WTC11 (cell line): ENCODE data around the gene FGFR4. TPM values are rescaled to one million over a fixed set of nuclear protein-coding genes. Genes with fewer than 3 reads are reported as not detected.

Experiments
- ATAC-seq: fragments of 200-7000 bp; cut with Tn5 transposase; 2 replicates; pipeline ENCODE4 v1.10.0; 2021; ENCODE audit warnings: mild to moderate bottlenecking, moderate library complexity
- CTCF ChIA-PET: fragments of 300-600 bp; sonication (Branson Sonifier 250); formaldehyde crosslinking; loops from one replicate; lab custom pipeline; 2021; ENCODE audit warnings: antibody characterized with exemption; lab: Charles Lee
- POLR2A ChIA-PET: fragments of 350-600 bp; sonication (Branson Sonifier 250); formaldehyde crosslinking; loops from one replicate; lab custom pipeline; 2021; ENCODE audit warnings: antibody characterized with exemption; lab: Charles Lee
- DNase-seq: peaks from one replicate; pipeline ENCODE4 v3.0.0; 2021; ENCODE audit warnings: low spot score
- H3K27ac Mint-ChIP-seq: 2 replicates; pipeline ENCODE4 v1.8.0; 2021; ENCODE audit warnings: mixed read lengths
- H3K27me3 Mint-ChIP-seq: 2 replicates; pipeline ENCODE4 v1.8.0; 2021; ENCODE audit warnings: low read depth, mild to moderate bottlenecking, moderate library complexity, mixed read lengths
- H3K36me3 Mint-ChIP-seq: 2 replicates; pipeline ENCODE4 v1.8.0; 2021; ENCODE audit warnings: mixed read lengths
- H3K4me1 Mint-ChIP-seq: 2 replicates; pipeline ENCODE4 v1.8.0; 2022; ENCODE audit warnings: mixed read lengths
- H3K4me3 Mint-ChIP-seq: 2 replicates; pipeline ENCODE4 v1.8.0; 2021; ENCODE audit warnings: mild to moderate bottlenecking, moderate library complexity, mixed read lengths
- H3K9me3 Mint-ChIP-seq: 2 replicates; pipeline ENCODE4 v1.8.0; 2021; ENCODE audit warnings: mixed read lengths
- ATF1 ChIP-seq: sonication (generic); formaldehyde crosslinking; IDR thresholded peaks from 2 replicates; pipeline ENCODE4 v1.8.1; 2023; ENCODE audit warnings: mild to moderate bottlenecking, moderate library complexity, missing genetic modification reagents
- ELF4 ChIP-seq: sonication (generic); formaldehyde crosslinking; IDR thresholded peaks from 2 replicates; pipeline ENCODE4 v1.8.1; 2022; ENCODE audit warnings: low read depth, mild to moderate bottlenecking, moderate library complexity, missing genetic modification reagents
- EMX1 ChIP-seq: fragments of 250-450 bp; sonication (Bioruptor Pico); IDR thresholded peaks from 2 replicates; pipeline ENCODE4 v1.8.0; 2021; ENCODE audit warnings: mild to moderate bottlenecking
- ESRRA ChIP-seq: sonication (generic); formaldehyde crosslinking; IDR thresholded peaks from 2 replicates; pipeline ENCODE4 v1.8.1; 2022; ENCODE audit warnings: mild to moderate bottlenecking, missing genetic modification reagents, borderline replicate concordance
- FOXP1 ChIP-seq: sonication (generic); formaldehyde crosslinking; IDR thresholded peaks from 2 replicates; pipeline ENCODE4 v1.8.0; 2022; ENCODE audit warnings: missing genetic modification reagents, mild to moderate bottlenecking, moderate library complexity, borderline replicate concordance
- IRF2 ChIP-seq: sonication (generic); formaldehyde crosslinking; IDR thresholded peaks from 2 replicates; pipeline ENCODE4 v1.8.0; 2022; ENCODE audit warnings: low read depth, missing genetic modification reagents, borderline replicate concordance
- KAT7 ChIP-seq: sonication (generic); formaldehyde crosslinking; IDR thresholded peaks from 2 replicates; pipeline ENCODE4 v1.8.1; 2023; ENCODE audit warnings: missing genetic modification reagents, mild to moderate bottlenecking, borderline replicate concordance
- MXD4 ChIP-seq: fragments of 250-450 bp; sonication (Bioruptor Pico); IDR thresholded peaks from 2 replicates; pipeline ENCODE4 v1.8.0; 2021; ENCODE audit warnings: mild to moderate bottlenecking, moderate library complexity, borderline replicate concordance
- NFE2L1 ChIP-seq: sonication (generic); formaldehyde crosslinking; IDR thresholded peaks from 2 replicates; pipeline ENCODE4 v1.8.1; 2023; ENCODE audit warnings: missing genetic modification reagents
- NR3C1 ChIP-seq: sonication (generic); formaldehyde crosslinking; conservative IDR thresholded peaks from 2 replicates; pipeline ENCODE4 v1.8.1; 2023; ENCODE audit warnings: low read depth, mild to moderate bottlenecking, missing genetic modification reagents
- SMAD3 ChIP-seq: sonication (generic); formaldehyde crosslinking; IDR thresholded peaks from 2 replicates; pipeline ENCODE4 v1.8.0; 2022; ENCODE audit warnings: missing genetic modification reagents, mild to moderate bottlenecking, borderline replicate concordance
- TCF7 ChIP-seq: sonication (generic); formaldehyde crosslinking; IDR thresholded peaks from 2 replicates; pipeline ENCODE4 v1.8.0; 2022; ENCODE audit warnings: mild to moderate bottlenecking, low read depth, missing genetic modification reagents, moderate library complexity
- ZNF396 ChIP-seq: fragments of 250-450 bp; sonication (Bioruptor Pico); IDR thresholded peaks from 2 replicates; pipeline ENCODE4 v1.8.0; 2021; ENCODE audit warnings: mild to moderate bottlenecking, moderate library complexity, borderline replicate concordance
- ZNF423 ChIP-seq: fragments of 250-450 bp; sonication (Bioruptor Pico); IDR thresholded peaks from 2 replicates; pipeline ENCODE4 v2.1.2; 2022; ENCODE audit warnings: mild to moderate bottlenecking, moderate library complexity
- ZNF671 ChIP-seq: fragments of 250-450 bp; sonication (Bioruptor Pico); IDR thresholded peaks from 2 replicates; pipeline ENCODE4 v1.8.0; 2021; ENCODE audit warnings: mild to moderate bottlenecking
- total RNA-seq: library from RNA; stranded (reverse); gene quantifications from 3 replicates; pipeline ENCODE4 v1.2.3, GENCODE V29; 2021
- TF ChIP-seq, protein P1 (sequence below): sonication (generic); formaldehyde crosslinking; IDR thresholded peaks from 2 replicates; pipeline ENCODE4 v1.8.1; 2022; ENCODE audit warnings: low read depth, missing genetic modification reagents, borderline replicate concordance
- TF ChIP-seq, protein P2 (sequence below): sonication (generic); formaldehyde crosslinking; IDR thresholded peaks from 2 replicates; pipeline ENCODE4 v1.8.1; 2022; ENCODE audit warnings: mild to moderate bottlenecking, moderate library complexity, missing genetic modification reagents
- TF ChIP-seq, protein P3 (sequence below): fragments of 250-450 bp; sonication (Bioruptor Pico); IDR thresholded peaks from 2 replicates; pipeline ENCODE4 v1.9.0; 2021; ENCODE audit warnings: mild to moderate bottlenecking
- TF ChIP-seq, protein P4 (sequence below): sonication (generic); formaldehyde crosslinking; IDR thresholded peaks from 2 replicates; pipeline ENCODE4 v1.8.0; 2022; ENCODE audit warnings: mild to moderate bottlenecking, missing genetic modification reagents
- TF ChIP-seq, protein P5 (sequence below): sonication (generic); formaldehyde crosslinking; IDR thresholded peaks from 2 replicates; pipeline ENCODE4 v1.8.1; 2023; ENCODE audit warnings: mild to moderate bottlenecking, missing genetic modification reagents
- TF ChIP-seq, protein P6 (sequence below): sonication (generic); formaldehyde crosslinking; IDR thresholded peaks from 2 replicates; pipeline ENCODE4 v1.8.1; 2023; ENCODE audit warnings: mild to moderate bottlenecking, moderate library complexity, missing genetic modification reagents
- TF ChIP-seq, protein P7 (sequence below): sonication (generic); formaldehyde crosslinking; IDR thresholded peaks from 2 replicates; pipeline ENCODE4 v1.8.1; 2022; ENCODE audit warnings: low read depth, mild to moderate bottlenecking, moderate library complexity, missing genetic modification reagents, borderline replicate concordance
- TF ChIP-seq, protein P8 (sequence below): fragments of 250-450 bp; sonication (Bioruptor Pico); IDR thresholded peaks from 2 replicates; pipeline ENCODE4 v2.1.2; 2022; ENCODE audit warnings: mild to moderate bottlenecking, moderate library complexity
- TF ChIP-seq, protein P9 (sequence below): sonication (generic); formaldehyde crosslinking; IDR thresholded peaks from 2 replicates; pipeline ENCODE4 v1.8.1; 2023; ENCODE audit warnings: mild to moderate bottlenecking, missing genetic modification reagents, moderate library complexity

Gene FGFR4
- total RNA-seq, 1 experiment from 2014 or later: 108 TPM

DNA sequence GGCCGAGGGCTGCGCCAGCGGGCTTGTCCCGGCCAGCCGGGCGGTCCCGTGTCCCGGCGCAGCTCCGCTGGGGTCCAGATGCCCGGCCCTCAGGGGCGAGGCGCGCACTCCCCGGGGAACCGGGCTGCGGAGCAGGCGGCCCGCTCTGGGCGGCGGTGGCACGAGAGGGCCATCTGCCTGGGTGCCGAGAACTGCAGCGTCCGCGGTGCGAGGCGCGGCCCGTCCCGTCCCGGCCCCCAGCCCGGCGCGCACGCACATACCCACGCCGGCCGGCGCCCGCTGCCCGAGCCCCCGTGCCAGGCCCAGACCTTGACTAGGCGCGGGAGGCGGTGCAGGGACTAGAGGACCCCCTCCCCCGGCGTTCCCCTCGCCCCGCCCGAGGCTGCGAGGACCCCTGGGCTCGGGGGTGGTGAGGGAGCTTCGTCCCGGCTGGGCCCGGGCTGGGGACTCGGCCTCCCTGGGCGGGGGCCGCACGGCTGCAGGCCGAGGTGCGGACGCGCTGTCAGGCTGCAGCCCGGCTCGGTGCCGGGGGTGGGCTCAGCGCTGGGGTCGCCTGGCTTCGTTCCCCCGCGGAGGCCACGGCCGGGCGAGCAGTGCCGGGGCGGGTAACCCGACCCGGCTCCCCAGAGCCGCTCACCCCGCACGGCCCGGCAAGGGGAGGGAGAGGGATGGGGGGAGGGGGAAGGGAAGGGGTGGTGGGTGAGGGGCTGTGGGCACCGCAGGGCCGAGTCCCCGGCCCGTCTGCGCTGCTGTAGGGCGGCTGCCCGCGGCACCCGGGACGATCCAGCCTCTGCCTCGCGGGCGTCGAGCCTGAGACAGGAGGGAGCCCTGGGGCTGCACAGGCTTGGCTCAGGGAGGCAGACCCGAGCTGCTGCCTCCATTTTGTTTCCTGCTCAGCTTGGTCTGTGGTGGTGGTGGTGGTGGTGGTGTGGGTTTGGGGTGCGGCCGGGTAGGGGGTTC lies 45.7 kb downstream of the FGFR4 start:
- CTCF ChIA-PET: interaction anchor here (1.3 to 3.4 kb wide), 4 partner anchors 21 to 177 kb away, joined by 5 to 22 read pairs (median 12); partner anchors contain the start of gene FGFR4
- Mint-ChIP-seq H3K36me3 (peaks cover 28% of the 10 kb centered on the region), H3K27ac (no peak overlapping the region), H3K9me3 (no peaks in the 10 kb centered on the region), H3K4me3 (peak overlapping the region; percentile 63), H3K27me3 (no peaks in the 10 kb centered on the region; the same call in 1 of the 2 replicates), H3K4me1 (peaks cover 44% of the 10 kb centered on the region)
- ATAC-seq (peak; percentile 36), DNase-seq (peak; percentile 59)
- POLR2A ChIA-PET: interaction anchor here (0.6 to 1.6 kb wide), 9 partner anchors 8 to 316 kb away, joined by 3 to 5 read pairs (median 3); partner anchors contain the start of gene FGFR4
- TF ChIP-seq NFE2L1 (0 out of 2 replicates have a peak, but pooled peaks have one; percentile 21), FOXP1 (CRISPR knock-in tag) (peak; percentile 8; the same call in 1 of the 2 replicates), MXD4 (CRISPR knock-in tag) (no peak), ZNF396 (no peak), TCF7 (CRISPR knock-in tag) (no peak), EMX1 (peak; percentile 64; the same call in 1 of the 2 replicates), ZNF423 (CRISPR knock-in tag) (peak; percentile 53), NR3C1 (no peak), ZNF671 (CRISPR knock-in tag) (0 out of 2 replicates have a peak, but pooled peaks have one; percentile 29), SMAD3 (CRISPR knock-in tag) (no peak), ATF1 (CRISPR knock-in tag) (0 out of 2 replicates have a peak, but pooled peaks have one; percentile 64), KAT7 (peak; percentile 6; the same call in 1 of the 2 replicates), ELF4 (CRISPR knock-in tag) (0 out of 2 replicates have a peak, but pooled peaks have one; percentile 47), IRF2 (0 out of 2 replicates have a peak, but pooled peaks have one; percentile 33), ESRRA (peak; percentile 71)
- TF ChIP-seq, protein P1, sequence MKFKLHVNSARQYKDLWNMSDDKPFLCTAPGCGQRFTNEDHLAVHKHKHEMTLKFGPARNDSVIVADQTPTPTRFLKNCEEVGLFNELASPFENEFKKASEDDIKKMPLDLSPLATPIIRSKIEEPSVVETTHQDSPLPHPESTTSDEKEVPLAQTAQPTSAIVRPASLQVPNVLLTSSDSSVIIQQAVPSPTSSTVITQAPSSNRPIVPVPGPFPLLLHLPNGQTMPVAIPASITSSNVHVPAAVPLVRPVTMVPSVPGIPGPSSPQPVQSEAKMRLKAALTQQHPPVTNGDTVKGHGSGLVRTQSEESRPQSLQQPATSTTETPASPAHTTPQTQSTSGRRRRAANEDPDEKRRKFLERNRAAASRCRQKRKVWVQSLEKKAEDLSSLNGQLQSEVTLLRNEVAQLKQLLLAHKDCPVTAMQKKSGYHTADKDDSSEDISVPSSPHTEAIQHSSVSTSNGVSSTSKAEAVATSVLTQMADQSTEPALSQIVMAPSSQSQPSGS (CRISPR knock-in tag): no peak
- TF ChIP-seq, protein P2, sequence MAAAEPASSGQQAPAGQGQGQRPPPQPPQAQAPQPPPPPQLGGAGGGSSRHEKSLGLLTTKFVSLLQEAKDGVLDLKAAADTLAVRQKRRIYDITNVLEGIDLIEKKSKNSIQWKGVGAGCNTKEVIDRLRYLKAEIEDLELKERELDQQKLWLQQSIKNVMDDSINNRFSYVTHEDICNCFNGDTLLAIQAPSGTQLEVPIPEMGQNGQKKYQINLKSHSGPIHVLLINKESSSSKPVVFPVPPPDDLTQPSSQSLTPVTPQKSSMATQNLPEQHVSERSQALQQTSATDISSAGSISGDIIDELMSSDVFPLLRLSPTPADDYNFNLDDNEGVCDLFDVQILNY: peak; percentile 53; the same call in 1 of the 2 replicates
- TF ChIP-seq, protein P3, sequence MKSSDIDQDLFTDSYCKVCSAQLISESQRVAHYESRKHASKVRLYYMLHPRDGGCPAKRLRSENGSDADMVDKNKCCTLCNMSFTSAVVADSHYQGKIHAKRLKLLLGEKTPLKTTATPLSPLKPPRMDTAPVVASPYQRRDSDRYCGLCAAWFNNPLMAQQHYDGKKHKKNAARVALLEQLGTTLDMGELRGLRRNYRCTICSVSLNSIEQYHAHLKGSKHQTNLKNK (CRISPR knock-in tag): no peak
- TF ChIP-seq, protein P4, sequence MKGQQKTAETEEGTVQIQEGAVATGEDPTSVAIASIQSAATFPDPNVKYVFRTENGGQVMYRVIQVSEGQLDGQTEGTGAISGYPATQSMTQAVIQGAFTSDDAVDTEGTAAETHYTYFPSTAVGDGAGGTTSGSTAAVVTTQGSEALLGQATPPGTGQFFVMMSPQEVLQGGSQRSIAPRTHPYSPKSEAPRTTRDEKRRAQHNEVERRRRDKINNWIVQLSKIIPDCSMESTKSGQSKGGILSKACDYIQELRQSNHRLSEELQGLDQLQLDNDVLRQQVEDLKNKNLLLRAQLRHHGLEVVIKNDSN (CRISPR knock-in tag): no peak
- TF ChIP-seq, protein P5, sequence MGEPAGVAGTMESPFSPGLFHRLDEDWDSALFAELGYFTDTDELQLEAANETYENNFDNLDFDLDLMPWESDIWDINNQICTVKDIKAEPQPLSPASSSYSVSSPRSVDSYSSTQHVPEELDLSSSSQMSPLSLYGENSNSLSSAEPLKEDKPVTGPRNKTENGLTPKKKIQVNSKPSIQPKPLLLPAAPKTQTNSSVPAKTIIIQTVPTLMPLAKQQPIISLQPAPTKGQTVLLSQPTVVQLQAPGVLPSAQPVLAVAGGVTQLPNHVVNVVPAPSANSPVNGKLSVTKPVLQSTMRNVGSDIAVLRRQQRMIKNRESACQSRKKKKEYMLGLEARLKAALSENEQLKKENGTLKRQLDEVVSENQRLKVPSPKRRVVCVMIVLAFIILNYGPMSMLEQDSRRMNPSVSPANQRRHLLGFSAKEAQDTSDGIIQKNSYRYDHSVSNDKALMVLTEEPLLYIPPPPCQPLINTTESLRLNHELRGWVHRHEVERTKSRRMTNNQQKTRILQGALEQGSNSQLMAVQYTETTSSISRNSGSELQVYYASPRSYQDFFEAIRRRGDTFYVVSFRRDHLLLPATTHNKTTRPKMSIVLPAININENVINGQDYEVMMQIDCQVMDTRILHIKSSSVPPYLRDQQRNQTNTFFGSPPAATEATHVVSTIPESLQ (CRISPR knock-in tag): no peak
- TF ChIP-seq, protein P6, sequence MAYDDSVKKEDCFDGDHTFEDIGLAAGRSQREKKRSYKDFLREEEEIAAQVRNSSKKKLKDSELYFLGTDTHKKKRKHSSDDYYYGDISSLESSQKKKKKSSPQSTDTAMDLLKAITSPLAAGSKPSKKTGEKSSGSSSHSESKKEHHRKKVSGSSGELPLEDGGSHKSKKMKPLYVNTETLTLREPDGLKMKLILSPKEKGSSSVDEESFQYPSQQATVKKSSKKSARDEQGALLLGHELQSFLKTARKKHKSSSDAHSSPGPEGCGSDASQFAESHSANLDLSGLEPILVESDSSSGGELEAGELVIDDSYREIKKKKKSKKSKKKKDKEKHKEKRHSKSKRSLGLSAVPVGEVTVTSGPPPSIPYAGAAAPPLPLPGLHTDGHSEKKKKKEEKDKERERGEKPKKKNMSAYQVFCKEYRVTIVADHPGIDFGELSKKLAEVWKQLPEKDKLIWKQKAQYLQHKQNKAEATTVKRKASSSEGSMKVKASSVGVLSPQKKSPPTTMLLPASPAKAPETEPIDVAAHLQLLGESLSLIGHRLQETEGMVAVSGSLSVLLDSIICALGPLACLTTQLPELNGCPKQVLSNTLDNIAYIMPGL (CRISPR knock-in tag): peak; percentile 69; the same call in 1 of the 2 replicates
- TF ChIP-seq, protein P7, sequence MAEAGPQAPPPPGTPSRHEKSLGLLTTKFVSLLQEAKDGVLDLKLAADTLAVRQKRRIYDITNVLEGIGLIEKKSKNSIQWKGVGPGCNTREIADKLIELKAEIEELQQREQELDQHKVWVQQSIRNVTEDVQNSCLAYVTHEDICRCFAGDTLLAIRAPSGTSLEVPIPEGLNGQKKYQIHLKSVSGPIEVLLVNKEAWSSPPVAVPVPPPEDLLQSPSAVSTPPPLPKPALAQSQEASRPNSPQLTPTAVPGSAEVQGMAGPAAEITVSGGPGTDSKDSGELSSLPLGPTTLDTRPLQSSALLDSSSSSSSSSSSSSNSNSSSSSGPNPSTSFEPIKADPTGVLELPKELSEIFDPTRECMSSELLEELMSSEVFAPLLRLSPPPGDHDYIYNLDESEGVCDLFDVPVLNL (CRISPR knock-in tag): no peak
- TF ChIP-seq, protein P8, sequence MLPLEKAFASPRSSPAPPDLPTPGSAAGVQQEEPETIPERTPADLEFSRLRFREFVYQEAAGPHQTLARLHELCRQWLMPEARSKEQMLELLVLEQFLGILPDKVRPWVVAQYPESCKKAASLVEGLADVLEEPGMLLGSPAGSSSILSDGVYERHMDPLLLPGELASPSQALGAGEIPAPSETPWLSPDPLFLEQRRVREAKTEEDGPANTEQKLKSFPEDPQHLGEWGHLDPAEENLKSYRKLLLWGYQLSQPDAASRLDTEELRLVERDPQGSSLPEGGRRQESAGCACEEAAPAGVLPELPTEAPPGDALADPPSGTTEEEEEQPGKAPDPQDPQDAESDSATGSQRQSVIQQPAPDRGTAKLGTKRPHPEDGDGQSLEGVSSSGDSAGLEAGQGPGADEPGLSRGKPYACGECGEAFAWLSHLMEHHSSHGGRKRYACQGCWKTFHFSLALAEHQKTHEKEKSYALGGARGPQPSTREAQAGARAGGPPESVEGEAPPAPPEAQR (CRISPR knock-in tag): no peak
- TF ChIP-seq, protein P9, sequence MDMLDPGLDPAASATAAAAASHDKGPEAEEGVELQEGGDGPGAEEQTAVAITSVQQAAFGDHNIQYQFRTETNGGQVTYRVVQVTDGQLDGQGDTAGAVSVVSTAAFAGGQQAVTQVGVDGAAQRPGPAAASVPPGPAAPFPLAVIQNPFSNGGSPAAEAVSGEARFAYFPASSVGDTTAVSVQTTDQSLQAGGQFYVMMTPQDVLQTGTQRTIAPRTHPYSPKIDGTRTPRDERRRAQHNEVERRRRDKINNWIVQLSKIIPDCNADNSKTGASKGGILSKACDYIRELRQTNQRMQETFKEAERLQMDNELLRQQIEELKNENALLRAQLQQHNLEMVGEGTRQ (CRISPR knock-in tag): no peak
